ENCODE measurements around the gene ACSL1. TPM values are rescaled to one million over a fixed set of nuclear protein-coding genes. Genes with fewer than 3 reads are reported as not detected.
A peak's percentile ranks its signal among the peaks of the same experiment; 100 is the strongest.

Gene ACSL1
- total RNA-seq, 2 experiments from 2014 or later: 24.3 to 32.9 TPM

DNA sequence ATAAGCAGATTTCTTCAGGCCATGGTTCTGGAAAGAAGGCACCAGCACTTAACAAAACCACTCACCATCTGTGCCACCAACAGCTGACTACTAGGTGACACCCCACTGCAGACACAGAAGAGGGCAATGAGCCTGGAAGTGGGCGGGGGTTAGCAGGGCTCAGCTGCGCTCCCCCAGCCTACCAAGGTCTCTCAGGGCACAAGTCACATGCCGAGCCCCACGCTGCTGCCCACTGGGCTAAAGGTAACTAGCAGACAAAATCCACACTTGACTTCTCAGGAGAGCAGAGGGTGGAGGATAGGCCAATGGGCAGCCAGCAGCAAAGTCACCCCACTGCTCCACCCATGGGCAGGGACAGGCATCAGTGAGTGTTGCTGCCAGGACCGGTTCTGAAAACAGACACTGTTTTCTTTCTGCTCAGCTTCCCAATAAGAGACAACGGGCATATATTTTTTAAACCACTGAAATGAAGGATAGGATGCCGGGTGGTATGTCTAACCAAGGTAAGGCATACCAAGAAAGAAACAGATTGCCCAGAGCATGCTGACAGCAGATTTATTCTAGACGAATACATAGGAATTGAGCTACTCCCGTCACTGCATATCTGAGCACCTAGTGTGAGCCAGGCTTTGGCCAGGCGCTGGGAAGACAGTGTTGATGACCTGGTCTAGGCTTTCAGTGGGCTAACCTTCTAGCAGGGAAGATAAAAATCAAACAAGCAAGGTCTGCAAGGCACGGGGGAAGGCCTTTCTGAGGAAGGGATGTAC is 20.1 kb downstream of the ACSL1 start:
- peaks cover 36% of the 10 kb centered on the region; the same call in 1 of the 2 replicates for H3K79me2 ChIP-seq (ENCODE audit: insufficient read depth, low read depth, low read length)

GRCh38 chr4:184804621-184805020 is 21.1 kb downstream of the ACSL1 start:
- Histone ChIP-seq H3K36me3 (ENCODE audit: insufficient read depth, low read length) (peaks cover 3% of the 10 kb centered on the region; the same call in 1 of the 2 replicates), H2AFZ (ENCODE audit: low read length) (no peak overlapping the region), H3K4me2 (ENCODE audit: low read length) (no peak overlapping the region), H3K9me2 (ENCODE audit: insufficient read depth, low read length) (no peaks in the 10 kb centered on the region), H3K27ac (ENCODE audit: low read depth, low read length, poor library complexity, severe bottlenecking) (no peak overlapping the region), H3K79me2 (ENCODE audit: insufficient read depth, low read depth, low read length) (peaks cover 32% of the 10 kb centered on the region; the same call in 1 of the 2 replicates), H4K20me1 (ENCODE audit: insufficient read depth, low read length) (0 out of 2 replicates have a peak, but pooled peaks cover 4% of the 10 kb centered on the region), H3K9me3 (ENCODE audit: low read length) (no peaks in the 10 kb centered on the region), H3K4me3 (ENCODE audit: low read depth, low read length, poor library complexity, severe bottlenecking) (no peak overlapping the region), H3K4me1 (ENCODE audit: insufficient read depth, low read length, poor library complexity, severe bottlenecking) (peaks cover 15% of the 10 kb centered on the region)
- ChIA-PET CTCF (ENCODE audit: unreplicated experiment) (no interaction called here), POLR2A (interaction anchor here (0.7 kb wide), 1 partner anchor 982 kb away, joined by 6 read pairs; no protein-coding TSS in a partner anchor)
- no peak for TF ChIP-seq EZH2phosphoT487 (IDR thresholded peaks at IDR 0.05; ENCODE audit: borderline replicate concordance, low read depth, low read length)
- no peak for TF ChIP-seq CTCF (conservative IDR thresholded peaks at IDR 0.05; ENCODE audit: low read length)
- intact Hi-C loops (cut with micrococcal nuclease; ENCODE audit: unreplicated experiment): no loop called here
- no TSS peak for BruUV-seq (replicated peaks)
- no peak for DNase-seq (ENCODE audit: low spot score)

More for the DNA sequence above, 20.1 kb downstream of the ACSL1 start:
- no peak overlapping the region for H2AFZ ChIP-seq (ENCODE audit: low read length)
- no peaks in the 10 kb centered on the region for H3K9me3 ChIP-seq (ENCODE audit: low read length)
- TF ChIP-seq EZH2phosphoT487 (IDR thresholded peaks at IDR 0.05; ENCODE audit: borderline replicate concordance, low read depth, low read length): no peak
- no peak for TF ChIP-seq CTCF (conservative IDR thresholded peaks at IDR 0.05; ENCODE audit: low read length)
- BruUV-seq (replicated peaks): no TSS peak
- 0 out of 2 replicates have a peak, but pooled peaks cover 4% of the 10 kb centered on the region for H4K20me1 ChIP-seq (ENCODE audit: insufficient read depth, low read length)
- CTCF ChIA-PET (ENCODE audit: unreplicated experiment): interaction anchor here (1.2 kb wide), 1 partner anchor 9 kb away, joined by 4 read pairs; no protein-coding TSS in a partner anchor
- H3K36me3 ChIP-seq (ENCODE audit: insufficient read depth, low read length): peaks cover 3% of the 10 kb centered on the region; the same call in 1 of the 2 replicates
- no peak for DNase-seq (ENCODE audit: low spot score)
- H3K9me2 ChIP-seq (ENCODE audit: insufficient read depth, low read length): no peaks in the 10 kb centered on the region
- no peak overlapping the region for H3K27ac ChIP-seq (ENCODE audit: low read depth, low read length, poor library complexity, severe bottlenecking)
- peaks cover 15% of the 10 kb centered on the region for H3K4me1 ChIP-seq (ENCODE audit: insufficient read depth, low read length, poor library complexity, severe bottlenecking)
- intact Hi-C loops (cut with micrococcal nuclease; ENCODE audit: unreplicated experiment): no loop called here
- POLR2A ChIA-PET: interaction anchor here (1.3 kb wide), 1 partner anchor 195 kb away, joined by 3 read pairs; no protein-coding TSS in a partner anchor
- H3K4me3 ChIP-seq (ENCODE audit: low read depth, low read length, poor library complexity, severe bottlenecking): no peak overlapping the region
- peak overlapping the region; percentile 2; the same call in 1 of the 2 replicates for H3K4me2 ChIP-seq (ENCODE audit: low read length)

All from OCI-LY7 (cell line).